A673 (cell line): ENCODE measurements around the gene PYM1. TPM values are rescaled to one million over a fixed set of nuclear protein-coding genes. Genes with fewer than 3 reads are reported as not detected.
"Not testable (repeated sequence)": the region's sequence is repeated elsewhere in the genome, so short reads cannot be mapped to it uniquely, and the experiment has no call there.

ENCODE experiments used
- BruUV-seq: library from RNA; stranded (reverse); fragments of 400-500 nt; replicated peaks from 2 replicates; lab custom pipeline; 2021; lab: Mats Ljungman, UMichigan
- CTCF ChIA-PET: fragments of 300-600 bp; sonication (Branson Sonifier 250); formaldehyde crosslinking; loops from one replicate; lab custom pipeline; 2022; ENCODE audit warnings: antibody characterized with exemption; lab: Charles Lee
- POLR2A ChIA-PET: fragments of 300-600 bp; sonication (Branson Sonifier 250); formaldehyde crosslinking; loops from one replicate; lab custom pipeline; 2022; ENCODE audit warnings: antibody characterized with exemption; ENCODE audit not compliant: low non-redundant PET; lab: Charles Lee
- DNase-seq: peaks from one replicate; pipeline ENCODE4 v3.0.0-alpha.2; 2015; ENCODE audit warnings: low spot score
- H3K27ac ChIP-seq: fragments of 200-600 bp; sonication (generic); 2 replicates; pipeline ENCODE4 v1.5.1; 2016; ENCODE audit warnings: mixed run types, low read depth, mild to moderate bottlenecking, mixed read lengths, antibody characterized with exemption, low read length; ENCODE audit not compliant: poor library complexity, severe bottlenecking
- H3K27me3 ChIP-seq: fragments of 200-600 bp; sonication (generic); replicated peaks from 2 replicates; pipeline ENCODE4 v1.6.1; 2017; ENCODE audit warnings: mixed run types, low read depth, mild to moderate bottlenecking, mixed read lengths, antibody characterized with exemption, low read length; ENCODE audit not compliant: insufficient read depth, poor library complexity
- H3K36me3 ChIP-seq: fragments of 200-600 bp; sonication (generic); 2 replicates; pipeline ENCODE4 v1.6.1; 2016; ENCODE audit warnings: mixed run types, mild to moderate bottlenecking, mixed read lengths, antibody characterized with exemption, low read length; ENCODE audit not compliant: insufficient read depth, poor library complexity, severe bottlenecking
- H3K4me1 ChIP-seq: fragments of 200-600 bp; sonication (generic); 2 replicates; pipeline ENCODE4 v1.6.1; 2017; ENCODE audit warnings: mixed run types, mild to moderate bottlenecking, mixed read lengths, antibody characterized with exemption, low read length; ENCODE audit not compliant: insufficient read depth, poor library complexity, severe bottlenecking
- H3K4me3 ChIP-seq: fragments of 200-600 bp; sonication (generic); 2 replicates; pipeline ENCODE4 v1.5.1; 2016; ENCODE audit warnings: low read depth, mixed run types, mild to moderate bottlenecking, mixed read lengths, low read length; ENCODE audit not compliant: poor library complexity, severe bottlenecking
- H3K9me3 ChIP-seq: fragments of 200-600 bp; sonication (generic); 2 replicates; pipeline ENCODE4 v1.6.1; 2016; ENCODE audit warnings: mixed run types, low read depth, mild to moderate bottlenecking, mixed read lengths, antibody characterized with exemption, low read length; ENCODE audit not compliant: poor library complexity, severe bottlenecking
- CTCF ChIP-seq: fragments of 300-800, 200-600 bp; sonication (generic); conservative IDR thresholded peaks from 2 replicates; pipeline ENCODE4 v1.5.1; 2017; ENCODE audit warnings: low read depth, mild to moderate bottlenecking, antibody characterized with exemption, low read length, moderate library complexity, mixed read lengths
- EZH2 ChIP-seq: fragments of 200-600 bp; sonication (generic); IDR thresholded peaks from 2 replicates; pipeline ENCODE4 v1.6.1; 2017; ENCODE audit warnings: borderline replicate concordance, low read depth, mild to moderate bottlenecking, mixed read lengths, antibody characterized with exemption, low read length; ENCODE audit not compliant: poor library complexity, severe bottlenecking
- intact Hi-C: fragments of 100-400 bp; cut with micrococcal nuclease; formaldehyde crosslinking; loops from one replicate; pipeline ENCODE4 v1.10.0; 2022; ENCODE audit not compliant: unreplicated experiment
- total RNA-seq: library from RNA; stranded (reverse); gene quantifications from 2 replicates; pipeline ENCODE4 v1.2.3, GENCODE V29; 2021

The PYM1 gene
- total RNA-seq, 1 experiment from 2014 or later, result 24.6 TPM

- H3K36me3 ChIP-seq, result peaks cover 5% of the 10 kb centered on the region
- ChIA-PET CTCF (interaction anchor here (0.6 kb wide), 1 partner anchor 36 kb away, joined by 4 read pairs; no protein-coding TSS in a partner anchor), POLR2A (no interaction called here)
- no TSS peak for BruUV-seq
- H3K9me3 ChIP-seq, result no peaks in the 10 kb centered on the region
- TF ChIP-seq EZH2 (no peak), CTCF (no peak)
- intact Hi-C loops, result no loop called here
- no peak overlapping the region for H3K27ac ChIP-seq
- no peak overlapping the region for H3K4me3 ChIP-seq
- peaks cover 8% of the 10 kb centered on the region for H3K4me1 ChIP-seq
- no peaks in the 10 kb centered on the region for H3K27me3 ChIP-seq
- DNase-seq, result no peak
Measured at GRCh38 chr12:55922126-55922525, 5.6 kb downstream of the PYM1 start.

GRCh38 chr12:55919032-55919431 is 8.7 kb downstream of the PYM1 start:
- H3K27ac ChIP-seq, BruUV-seq, DNase-seq, POLR2A ChIA-PET, H3K4me3 ChIP-seq, CTCF ChIA-PET, H3K36me3 ChIP-seq, H3K27me3 ChIP-seq, H3K4me1 ChIP-seq, intact Hi-C loops, H3K9me3 ChIP-seq: not testable (repeated sequence)

GRCh38 chr12:55915482-55915859 is 12.2 kb downstream of the PYM1 start:
- Histone ChIP-seq H3K4me3 (no peak overlapping the region), H3K4me1 (peaks cover 6% of the 10 kb centered on the region), H3K27me3 (no peaks in the 10 kb centered on the region), H3K9me3 (no peaks in the 10 kb centered on the region), H3K36me3 (no peaks in the 10 kb centered on the region), H3K27ac (no peak overlapping the region)
- no peak for DNase-seq
- ChIA-PET POLR2A (no interaction called here), CTCF (interaction anchor here (0.6 kb wide), 1 partner anchor 11 kb away, joined by 3 read pairs; no protein-coding TSS in a partner anchor)
- no peak for TF ChIP-seq EZH2
- TF ChIP-seq CTCF, result no peak
- no TSS peak for BruUV-seq
- intact Hi-C loops, result no loop called here

GRCh38 chr12:55912908-55913307 is 14.8 kb downstream of the PYM1 start:
- H3K27ac ChIP-seq, result no peak overlapping the region
- H3K36me3 ChIP-seq, result no peaks in the 10 kb centered on the region
- no peak for DNase-seq
- TF ChIP-seq CTCF (no peak), EZH2 (no peak)
- no peak overlapping the region for H3K4me3 ChIP-seq
- no peaks in the 10 kb centered on the region for H3K27me3 ChIP-seq
- intact Hi-C loops, result no loop called here
- peaks cover 6% of the 10 kb centered on the region for H3K4me1 ChIP-seq
- ChIA-PET CTCF (no interaction called here), POLR2A (interaction anchor here (0.6 kb wide), 1 partner anchor 179 kb away, joined by 3 read pairs; no protein-coding TSS in a partner anchor)
- no TSS peak for BruUV-seq
- H3K9me3 ChIP-seq, result no peaks in the 10 kb centered on the region
